Skeletal muscle tissue (tissue), 4 donors: ENCODE measurements around the gene CNPY1. TPM values are rescaled to one million over a fixed set of nuclear protein-coding genes. Genes with fewer than 3 reads are reported as not detected.

Experiments
- H3K27ac ChIP-seq: one replicate; pipeline ENCODE4 v1.7.0; 2013; ENCODE audit warnings: mild to moderate bottlenecking, low read depth, low read length, inconsistent platforms
- H3K27me3 ChIP-seq, 3 donors: one replicate each; pipeline ENCODE4 v1.7.0; 2013; ENCODE audit warnings: low read length in 3 of 3; ENCODE audit not compliant: control insufficient read depth in 3 of 3, insufficient read depth in 3 of 3
- H3K36me3 ChIP-seq, 3 donors: one replicate each; pipeline ENCODE4 v1.7.0; 2013; ENCODE audit warnings: low read length in 3 of 3; ENCODE audit not compliant: control insufficient read depth in 3 of 3, insufficient read depth in 3 of 3
- H3K4me1 ChIP-seq, 3 donors: one replicate each; pipeline ENCODE4 v1.7.0; 2013; ENCODE audit warnings: low read length in 3 of 3, mild to moderate bottlenecking in 3 of 3; ENCODE audit not compliant: control insufficient read depth in 3 of 3, insufficient read depth in 3 of 3
- H3K4me3 ChIP-seq, 3 donors: one replicate each; pipeline ENCODE4 v1.7.0; 2013; ENCODE audit warnings: low read length in 3 of 3
- H3K9ac ChIP-seq, 3 donors: one replicate each; pipeline ENCODE4 v1.7.0; 2013; ENCODE audit warnings: low read length in 3 of 3, mild to moderate bottlenecking in 3 of 3, moderate library complexity in 2 of 3, low read depth in 1 of 3
- H3K9me3 ChIP-seq, 3 donors: one replicate each; pipeline ENCODE4 v1.7.0; 2013; ENCODE audit warnings: low read length in 3 of 3; ENCODE audit not compliant: control insufficient read depth in 3 of 3
- total RNA-seq: library from RNA; depleted of rRNA; stranded (reverse); fragments of >200 nt; gene quantifications from one replicate; pipeline ENCODE4 v1.2.3, GENCODE V29; 2014
- donor health status: Osteomylitis.

Gene CNPY1
- total RNA-seq, 1 donor from 2014 or later = 0.52 TPM

DNA sequence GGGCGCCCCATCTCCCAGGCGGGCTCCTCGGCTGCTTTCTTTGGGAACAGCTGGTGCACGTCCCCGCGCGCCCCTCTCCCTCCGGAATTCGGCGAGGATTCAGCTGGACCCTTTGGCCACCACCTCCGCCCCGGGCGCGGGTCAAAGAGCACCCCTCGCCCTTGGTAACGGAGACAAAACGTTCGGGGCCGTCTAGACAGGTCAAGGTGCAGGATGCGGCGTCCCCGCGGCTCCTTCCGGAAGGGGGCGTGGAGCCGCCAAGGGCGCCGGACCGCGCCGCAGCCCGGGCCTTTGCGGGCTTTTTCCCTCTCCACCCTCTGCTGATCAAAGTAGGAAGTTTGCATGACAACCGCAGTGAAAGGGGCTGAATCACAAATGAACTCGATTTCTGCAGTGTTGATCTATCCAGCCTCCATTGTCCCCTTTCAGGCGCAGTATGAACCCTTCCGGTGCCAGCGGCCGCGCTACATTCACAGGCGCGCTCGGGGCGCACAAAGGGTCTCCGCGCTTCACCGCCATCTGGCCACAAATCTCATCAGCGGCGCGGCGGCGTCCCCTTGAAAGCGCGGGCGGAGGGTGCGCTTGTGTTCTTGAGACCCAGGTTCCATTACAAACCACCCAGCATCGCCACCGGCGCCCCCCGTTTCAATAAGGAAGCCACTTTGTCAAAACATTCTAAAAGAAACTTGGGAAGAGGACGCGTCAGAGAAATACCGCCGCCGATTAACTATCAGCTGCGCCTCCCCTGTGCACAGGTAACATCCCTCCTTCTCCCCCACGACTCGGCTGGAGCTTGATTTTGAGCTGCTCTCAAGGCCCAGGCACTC lies 36.4 kb downstream of the CNPY1 start:
- Histone ChIP-seq H3K27me3 (peaks cover 57 to 71% (median 65%) of the 10 kb centered on the region in 3 donors), H3K27ac (no peak overlapping the region), H3K4me3 (peak overlapping the region in 2 of 3 donors; percentile 25 to 52), H3K9me3 (no peaks in the 10 kb centered on the region), H3K36me3 (no peaks in the 10 kb centered on the region), H3K9ac (no peak overlapping the region), H3K4me1 (peaks cover 0 to 10% (median 0%) of the 10 kb centered on the region in 3 donors)

DNA sequence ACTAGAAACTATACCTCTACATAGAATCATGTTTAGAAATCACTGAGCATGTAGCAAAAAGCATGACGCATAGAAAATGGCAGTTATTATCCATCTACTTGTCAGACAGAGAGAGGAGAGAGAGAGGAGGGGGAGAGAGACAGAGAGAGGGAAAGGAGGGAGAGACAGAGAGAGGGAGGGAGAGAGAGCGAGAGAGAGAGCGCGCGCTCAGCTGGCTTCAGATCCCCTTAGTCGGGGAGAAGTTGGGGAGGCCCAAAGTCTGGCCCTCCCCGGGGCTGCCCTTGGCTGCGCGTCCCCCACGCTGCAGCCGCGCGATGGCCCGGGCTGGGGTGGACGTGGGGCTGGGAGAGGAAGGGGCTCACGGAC lies 37.0 kb downstream of the CNPY1 start:
- Histone ChIP-seq H3K4me3 (peak overlapping the region in 1 of 3 donors; percentile 52), H3K27ac (no peak overlapping the region), H3K9me3 (no peaks in the 10 kb centered on the region), H3K4me1 (peaks cover 0 to 10% (median 0%) of the 10 kb centered on the region in 3 donors), H3K27me3 (peaks cover 55 to 72% (median 70%) of the 10 kb centered on the region in 3 donors), H3K36me3 (no peaks in the 10 kb centered on the region), H3K9ac (no peak overlapping the region)

GRCh38 chr7:155508376-155509358 lies 37.7 kb downstream of the CNPY1 start:
- H3K4me1 ChIP-seq = peaks cover 0 to 10% (median 0%) of the 10 kb centered on the region in 3 donors
- H3K27ac ChIP-seq = no peak overlapping the region
- H3K9ac ChIP-seq = no peak overlapping the region
- H3K4me3 ChIP-seq = no peak overlapping the region
- H3K36me3 ChIP-seq = no peaks in the 10 kb centered on the region
- no peaks in the 10 kb centered on the region for H3K9me3 ChIP-seq
- H3K27me3 ChIP-seq = peaks cover 57 to 72% (median 70%) of the 10 kb centered on the region in 3 donors

DNA sequence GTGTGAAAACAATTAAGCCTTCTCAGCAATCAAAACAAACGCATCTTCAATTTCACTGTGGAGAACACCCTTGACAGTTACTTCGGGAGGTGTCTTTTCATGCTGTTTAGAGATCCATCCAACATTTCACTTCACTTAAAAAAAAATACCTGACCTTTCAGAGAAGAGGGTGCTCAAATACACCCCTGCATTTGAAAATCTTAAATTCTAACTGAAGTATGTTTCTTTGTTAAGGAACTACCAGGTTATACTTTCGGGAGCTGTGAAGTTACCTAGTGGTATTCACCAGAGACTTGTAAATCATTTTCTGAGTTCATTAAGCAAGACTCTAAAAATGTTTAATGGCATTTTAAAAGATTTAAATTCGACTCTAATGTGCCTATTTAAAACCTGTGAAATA lies 38.8 kb downstream of the CNPY1 start:
- H3K36me3 ChIP-seq = no peaks in the 10 kb centered on the region
- no peak overlapping the region for H3K27ac ChIP-seq
- H3K9me3 ChIP-seq = no peaks in the 10 kb centered on the region
- H3K4me3 ChIP-seq = no peak overlapping the region
- H3K9ac ChIP-seq = no peak overlapping the region
- peaks cover 0 to 10% (median 0%) of the 10 kb centered on the region in 3 donors for H3K4me1 ChIP-seq
- peaks cover 57 to 73% (median 69%) of the 10 kb centered on the region in 3 donors for H3K27me3 ChIP-seq

DNA sequence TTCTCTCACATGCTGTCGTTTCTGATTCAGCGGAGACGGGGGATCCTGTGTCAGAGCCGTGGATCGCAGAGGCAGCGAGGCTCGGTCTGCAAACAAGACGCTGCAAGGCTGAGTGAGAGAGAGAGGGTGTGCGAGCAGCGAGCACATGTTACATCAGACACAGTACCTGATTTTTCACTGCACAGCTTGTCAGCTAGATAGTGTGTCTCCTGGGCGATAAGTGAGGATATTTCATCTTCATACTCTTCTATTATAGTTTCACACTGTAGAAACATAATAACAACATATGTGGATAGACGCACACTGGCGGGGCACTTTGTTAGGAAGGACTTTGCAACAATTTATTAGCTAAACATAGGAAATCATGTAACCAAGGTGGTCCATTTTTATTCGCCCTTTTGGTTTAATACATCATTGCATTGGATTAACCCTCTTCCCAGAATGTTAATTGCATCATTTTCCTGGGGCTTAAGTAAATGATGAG lies 39.5 kb downstream of the CNPY1 start:
- no peak overlapping the region for H3K27ac ChIP-seq
- H3K27me3 ChIP-seq = peaks cover 50 to 73% (median 62%) of the 10 kb centered on the region in 3 donors
- H3K36me3 ChIP-seq = no peaks in the 10 kb centered on the region
- no peaks in the 10 kb centered on the region for H3K9me3 ChIP-seq
- H3K4me3 ChIP-seq = no peak overlapping the region
- H3K4me1 ChIP-seq = peaks cover 0 to 10% (median 0%) of the 10 kb centered on the region in 3 donors
- H3K9ac ChIP-seq = no peak overlapping the region

GRCh38 chr7:155505422-155505793 lies 41.0 kb downstream of the CNPY1 start:
- no peak overlapping the region for H3K27ac ChIP-seq
- H3K27me3 ChIP-seq = peaks cover 41 to 66% (median 48%) of the 10 kb centered on the region in 3 donors
- no peaks in the 10 kb centered on the region for H3K9me3 ChIP-seq
- no peak overlapping the region for H3K4me3 ChIP-seq
- H3K9ac ChIP-seq = no peak overlapping the region
- peaks cover 0 to 10% (median 0%) of the 10 kb centered on the region in 3 donors for H3K4me1 ChIP-seq
- no peaks in the 10 kb centered on the region for H3K36me3 ChIP-seq

GRCh38 chr7:155497149-155497901 lies 49.0 kb downstream of the CNPY1 start:
- H3K9me3 ChIP-seq = no peaks in the 10 kb centered on the region
- no peak overlapping the region for H3K9ac ChIP-seq
- H3K27ac ChIP-seq = no peak overlapping the region
- H3K27me3 ChIP-seq = peaks cover 9 to 26% (median 13%) of the 10 kb centered on the region in 3 donors
- H3K36me3 ChIP-seq = no peaks in the 10 kb centered on the region
- H3K4me1 ChIP-seq = no peaks in the 10 kb centered on the region
- H3K4me3 ChIP-seq = no peak overlapping the region

DNA sequence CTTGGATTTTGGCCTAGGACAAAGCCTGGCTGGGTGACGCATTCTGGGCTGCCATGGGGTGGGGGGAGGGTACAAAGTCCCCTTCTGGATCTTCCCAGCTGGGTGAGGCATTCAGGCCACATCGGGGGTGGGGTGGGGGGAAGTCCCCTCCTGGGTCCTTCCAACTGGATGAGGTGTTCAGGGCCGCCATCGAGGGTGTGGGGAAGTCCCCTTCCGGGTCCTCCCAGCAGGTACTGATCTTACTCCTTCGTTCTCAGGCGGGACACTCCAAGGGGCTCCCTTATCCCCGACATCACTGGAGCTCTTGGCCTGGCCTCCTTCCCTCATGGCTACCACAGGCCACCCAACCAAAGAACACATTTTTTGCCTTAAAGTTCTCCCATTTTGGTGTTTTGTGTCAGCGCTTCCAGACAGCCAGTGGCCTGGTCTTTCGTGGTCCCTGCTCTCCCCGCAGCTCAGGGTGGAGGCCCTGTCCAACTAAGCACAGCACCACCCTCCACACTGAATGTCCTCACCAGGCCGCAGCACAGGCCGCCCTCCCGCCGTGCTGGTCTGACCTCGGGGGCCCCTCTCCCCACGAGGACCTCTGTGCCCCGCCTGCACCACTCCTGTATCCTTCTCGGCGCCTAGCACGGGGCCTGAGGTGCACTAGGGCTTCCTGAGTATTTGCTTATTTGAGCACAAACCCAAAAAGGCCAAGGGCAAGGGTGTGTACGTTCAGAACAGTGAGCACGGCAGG lies 49.9 kb downstream of the CNPY1 start:
- Histone ChIP-seq H3K4me3 (no peak overlapping the region), H3K4me1 (no peaks in the 10 kb centered on the region), H3K27ac (no peak overlapping the region), H3K27me3 (peaks cover 8 to 25% (median 18%) of the 10 kb centered on the region in 3 donors), H3K36me3 (no peaks in the 10 kb centered on the region), H3K9me3 (no peaks in the 10 kb centered on the region), H3K9ac (no peak overlapping the region)
